ENCODE measurements around the gene MAPK1.

MAPK1 gene

DNA sequence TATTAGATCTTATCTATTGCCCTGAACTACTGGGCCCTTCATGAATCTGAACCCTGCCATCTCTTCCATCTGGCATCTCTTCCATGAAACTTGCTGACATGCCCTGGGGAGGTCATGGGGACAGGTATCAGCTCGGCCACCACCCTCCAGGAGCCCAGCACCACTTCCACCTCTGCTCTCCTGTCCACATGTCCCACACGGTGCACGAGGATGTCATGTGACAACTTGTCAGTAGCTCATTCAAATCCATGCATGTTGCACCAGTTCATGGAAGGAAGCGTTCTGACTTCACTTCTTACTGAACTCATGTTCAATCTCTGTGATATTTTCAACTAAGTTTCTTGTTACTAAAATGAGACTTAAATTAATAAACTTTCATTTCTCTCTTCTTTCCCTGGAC lies 148.4 kb downstream of the MAPK1 start:
- DNase-seq = peak; percentile 9

DNA sequence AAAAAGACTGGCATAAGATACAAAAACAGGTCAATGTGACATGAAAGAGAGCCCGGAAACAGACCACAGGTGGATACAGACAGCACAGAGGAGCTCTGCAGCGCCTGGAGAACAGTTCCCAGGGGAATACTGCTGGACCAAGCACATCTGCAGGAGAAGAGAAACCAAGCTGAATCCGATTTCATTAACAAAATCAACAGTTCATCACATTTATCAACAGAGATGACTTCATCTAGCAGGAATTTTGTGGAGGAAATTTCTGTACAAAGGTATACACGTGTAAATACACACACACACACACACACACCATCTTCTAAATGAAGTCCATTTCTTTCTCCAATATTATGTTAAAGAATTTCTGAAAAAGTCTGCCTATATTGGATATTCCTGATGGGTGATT lies 148.9 kb downstream of the MAPK1 start:
- DNase-seq = no peak

DNA sequence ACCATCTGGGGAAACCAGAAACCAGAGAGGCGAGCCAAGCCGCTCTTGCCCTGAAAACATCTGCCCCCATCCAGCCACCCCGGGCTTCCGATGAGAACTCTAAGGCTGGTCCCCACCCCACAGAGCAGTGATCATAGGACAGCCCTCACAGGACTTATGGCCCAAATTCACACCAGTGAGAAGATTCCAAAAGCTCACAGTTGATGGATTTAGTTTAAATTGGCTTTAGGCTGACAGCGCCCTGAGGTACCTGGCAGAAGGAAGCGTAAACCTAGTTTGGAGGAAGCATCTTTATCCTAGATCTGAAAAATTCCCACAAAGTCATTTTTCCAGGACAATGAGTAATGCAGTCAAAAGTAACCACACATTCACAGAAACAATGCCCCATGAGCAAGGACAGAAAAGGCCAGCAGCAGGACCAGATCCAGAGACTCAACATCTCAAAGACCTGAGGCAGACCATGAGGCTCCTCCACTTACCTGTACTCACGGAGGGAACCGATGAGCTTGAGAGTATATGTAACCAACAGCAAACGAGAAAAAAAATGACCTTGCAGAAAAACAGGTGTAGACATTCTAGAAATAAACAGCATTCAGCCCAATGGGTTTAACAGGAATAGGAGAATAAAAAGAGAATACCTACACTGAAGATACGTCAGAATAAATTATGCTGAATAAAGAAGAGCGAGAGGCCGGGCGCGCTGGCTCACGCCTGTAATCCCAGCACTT lies 150.9 kb downstream of the MAPK1 start:
- peak; percentile 61 for DNase-seq

DNA sequence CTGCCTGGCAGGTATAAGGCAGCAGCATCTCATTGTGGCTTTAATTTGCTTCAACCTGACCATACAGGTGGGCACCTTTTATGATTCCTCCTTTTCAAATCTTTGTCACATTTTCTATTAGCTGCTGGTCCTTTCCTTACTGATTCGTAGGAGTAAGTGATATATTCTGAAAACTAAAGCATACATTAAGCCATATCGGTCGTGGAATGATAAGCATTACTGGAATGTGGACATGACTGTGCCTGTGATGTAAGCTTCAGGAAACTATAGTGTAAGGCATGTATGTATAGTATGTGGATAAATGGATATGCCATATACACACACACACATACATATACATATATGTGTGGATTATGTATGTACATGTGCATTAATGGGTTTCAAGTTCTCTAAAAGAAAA lies 152.7 kb downstream of the MAPK1 start:
- no peak for DNase-seq

DNA sequence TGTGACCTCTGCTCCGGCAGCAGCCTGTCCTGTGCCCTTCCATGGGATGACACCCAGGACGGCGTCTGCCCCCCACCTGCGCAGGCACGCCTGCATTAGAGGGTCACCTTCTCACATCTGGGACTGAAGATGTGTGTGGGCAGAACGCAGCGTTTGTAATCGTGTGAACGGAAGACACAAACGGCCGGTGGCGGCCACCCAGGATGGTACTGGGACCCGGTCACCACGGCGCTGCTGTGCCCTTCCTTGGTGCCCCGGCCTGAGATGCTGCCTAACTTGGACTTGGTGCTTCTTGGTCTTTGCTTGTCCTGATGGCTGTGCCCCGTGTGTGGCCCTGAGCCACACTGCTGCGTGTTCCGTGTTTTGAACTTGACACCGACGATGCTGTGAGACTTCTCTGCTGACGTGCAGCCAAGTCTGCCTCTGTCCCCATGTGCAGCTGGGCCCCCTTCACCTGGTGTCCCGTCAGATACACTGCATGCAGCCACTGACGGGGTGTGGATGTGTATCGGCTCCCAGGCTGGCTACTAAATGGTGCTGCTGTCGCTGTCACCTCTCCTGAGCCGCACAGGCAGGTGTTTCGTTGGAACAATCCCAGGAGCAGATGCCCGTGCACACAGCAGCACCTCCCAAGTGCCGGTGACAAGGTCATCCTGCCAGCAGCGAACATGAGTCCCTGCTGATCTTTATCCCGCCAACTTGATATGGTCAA lies 153.2 kb downstream of the MAPK1 start:
- peak; percentile 42 for DNase-seq

DNA sequence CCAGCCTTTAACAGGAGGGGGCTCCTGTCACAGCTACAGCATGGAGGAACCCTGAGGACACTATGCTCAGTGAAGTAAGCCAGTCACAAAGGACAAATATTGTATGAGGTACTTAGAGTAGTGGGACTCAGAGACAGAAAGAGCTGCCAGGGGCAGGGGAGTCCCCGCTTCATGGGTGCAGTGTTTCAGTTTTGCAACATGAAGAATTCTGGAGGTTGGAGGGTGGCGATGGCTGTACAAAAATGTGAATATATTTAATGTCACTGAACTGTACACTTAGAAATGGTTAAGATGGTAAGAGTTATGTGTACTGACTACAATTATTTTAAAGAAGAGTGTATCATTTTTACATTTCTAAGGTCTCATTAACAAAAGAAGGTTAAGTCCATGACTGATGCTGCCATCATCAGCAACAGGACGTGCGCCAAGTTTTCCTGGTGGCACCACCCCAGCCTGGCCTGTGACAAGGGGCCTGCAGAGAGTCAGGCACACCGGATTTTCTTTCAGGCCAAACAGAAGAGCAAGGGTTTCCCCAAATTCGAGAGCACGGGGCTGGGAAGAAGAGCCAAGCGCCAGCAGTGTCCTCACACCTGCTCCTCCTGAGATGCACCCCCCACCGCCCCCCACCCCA lies 153.9 kb downstream of the MAPK1 start:
- no peak for DNase-seq

DNA sequence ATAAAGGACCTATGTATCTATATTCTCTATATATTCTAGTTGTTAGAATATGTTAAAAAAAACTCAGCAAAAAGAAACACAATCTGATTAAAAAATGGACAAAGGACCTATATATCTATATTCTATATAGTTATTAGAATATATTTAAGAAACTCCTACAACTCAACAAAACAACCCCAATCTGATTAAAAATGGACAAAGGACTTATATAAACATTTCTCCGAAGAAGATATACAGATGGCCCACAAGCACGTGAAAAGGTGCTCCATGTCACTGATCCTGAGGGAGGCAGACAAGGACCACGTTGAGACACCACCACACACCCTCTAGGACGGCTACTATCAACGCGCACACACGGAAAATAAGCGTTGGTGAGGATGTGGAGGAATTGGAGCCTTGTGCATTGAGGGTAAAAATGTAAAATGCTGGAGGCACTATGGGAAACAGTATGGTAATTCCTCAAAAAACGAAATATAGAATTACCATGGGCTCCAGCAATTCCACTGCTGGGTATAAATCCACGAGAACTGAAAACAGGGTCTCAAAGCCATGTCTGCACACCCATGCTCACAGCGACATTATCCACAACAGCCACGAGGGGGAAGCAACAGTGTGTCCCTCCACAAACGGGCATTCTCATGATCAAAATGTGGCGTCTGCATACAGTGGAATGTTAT lies 154.6 kb downstream of the MAPK1 start:
- peak; percentile 90 for DNase-seq

DNA sequence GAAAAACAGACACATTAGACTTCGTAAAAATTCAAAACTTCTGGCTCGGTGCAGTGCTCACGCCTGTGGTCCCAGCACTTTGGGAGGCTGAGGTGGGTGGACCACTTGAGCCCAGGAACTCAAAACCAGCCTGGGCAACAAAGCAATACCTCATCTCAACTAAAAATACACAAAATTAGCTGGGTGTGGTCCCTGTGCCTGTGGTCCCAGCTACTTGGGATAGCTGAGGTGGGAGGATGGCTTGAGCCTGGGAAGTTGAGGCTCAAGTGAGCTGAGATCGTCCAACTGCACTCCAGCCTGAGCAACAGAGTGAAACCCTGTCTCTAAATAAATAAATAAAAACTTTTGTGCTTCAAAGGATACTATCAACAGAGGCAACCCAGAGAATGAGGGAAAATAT lies 155.6 kb downstream of the MAPK1 start:
- no peak for DNase-seq

DNA sequence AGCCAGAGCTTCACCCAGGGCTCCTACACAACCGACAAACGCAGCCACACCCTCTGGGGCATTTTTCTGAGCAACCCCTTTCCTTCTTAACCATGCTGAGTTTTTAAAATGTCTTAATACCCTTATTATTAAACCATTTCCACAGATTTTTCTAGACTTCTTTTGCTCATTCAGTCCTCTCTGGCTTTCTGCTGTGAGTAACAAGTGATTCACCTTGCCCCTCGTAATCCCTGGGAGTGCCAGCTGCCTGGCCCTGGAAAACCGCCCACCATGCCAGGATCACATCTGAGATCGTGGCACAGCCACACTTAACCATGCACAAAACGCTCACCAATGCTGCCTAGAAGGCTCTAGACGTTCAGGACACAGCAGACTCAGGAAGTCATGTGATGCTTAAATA lies 157.3 kb downstream of the MAPK1 start:
- no peak for DNase-seq

DNA sequence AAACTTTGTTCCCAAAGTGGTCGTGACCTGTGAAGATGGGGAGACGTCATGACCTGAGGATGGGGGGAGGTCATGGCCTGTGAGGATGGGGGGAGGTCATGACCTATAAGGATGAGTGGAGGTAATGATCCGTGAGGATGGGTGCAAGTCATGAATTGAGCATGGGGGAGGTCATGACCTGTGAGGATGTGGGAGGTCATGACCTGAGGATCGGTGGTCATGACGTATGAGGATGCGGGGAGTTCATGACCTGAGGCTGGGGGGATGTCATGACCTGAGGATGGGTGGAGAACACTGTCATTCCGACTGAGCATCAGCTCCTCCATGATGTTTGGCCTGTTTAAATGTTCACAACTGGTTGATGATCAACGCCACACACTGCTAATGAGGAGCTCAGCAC lies 157.8 kb downstream of the MAPK1 start:
- DNase-seq = no peak

DNA sequence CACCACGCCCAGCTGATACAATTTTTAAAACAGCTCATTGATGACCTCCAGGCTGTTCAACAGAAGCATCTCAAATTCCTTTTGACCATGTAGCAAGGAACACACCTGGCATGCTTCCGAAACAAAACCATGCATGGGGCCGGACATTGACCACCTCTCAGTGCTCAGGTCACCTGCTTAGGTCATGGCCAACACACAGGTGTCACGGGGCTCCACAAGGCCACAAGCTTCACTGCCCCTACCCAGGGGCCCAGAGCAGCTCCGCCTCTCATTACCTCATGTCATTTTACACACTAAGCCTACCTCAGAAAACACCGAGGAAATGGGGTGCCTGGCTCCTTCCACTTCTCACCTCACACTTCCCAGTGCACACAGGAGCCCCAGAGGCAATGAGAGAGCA lies 158.5 kb downstream of the MAPK1 start:
- no peak for DNase-seq

DNA sequence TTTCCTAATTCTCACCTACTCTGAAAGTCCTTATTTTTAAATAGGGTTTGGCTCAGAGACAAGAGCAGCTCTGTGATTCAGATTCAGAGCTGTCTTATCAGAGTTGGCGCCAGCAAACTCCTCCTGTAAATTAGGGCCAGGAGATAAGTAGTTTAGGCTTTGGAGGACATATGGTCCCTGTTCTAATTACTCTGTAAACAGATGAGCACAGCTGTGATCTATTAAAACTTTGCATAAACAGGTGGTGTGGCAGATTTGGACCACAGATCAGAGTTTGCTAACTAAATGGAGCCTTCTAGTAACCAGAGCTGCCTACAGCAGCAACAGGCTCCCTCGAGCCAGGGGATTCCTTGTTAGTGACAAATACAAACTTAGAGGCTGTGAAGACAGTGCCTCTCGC lies 159.8 kb downstream of the MAPK1 start:
- DNase-seq = peak; percentile 98
